HG03139 (cell line): Measurements from ENCODE around the gene TRMT112.
"Not testable (repeated sequence)": the region's sequence is repeated elsewhere in the genome, so short reads cannot be mapped to it uniquely, and the experiment has no call there.

Source experiments
- ATAC-seq: cut with Tn5 transposase; IDR thresholded peaks from one replicate; pipeline ENCODE4 v1.9.1; 2021; ENCODE audit not compliant: unreplicated experiment

The TRMT112 gene

GRCh38 chr11:64331569-64332371, 14.4 kb upstream of the TRMT112 start:
- ATAC-seq: no peak

- no peak for ATAC-seq
Observed at GRCh38 chr11:64330888-64331287, 13.5 kb upstream of the TRMT112 start.

GRCh38 chr11:64327993-64328392, 10.6 kb upstream of the TRMT112 start:
- ATAC-seq: no peak

GRCh38 chr11:64327375-64327774, 10.0 kb upstream of the TRMT112 start:
- ATAC-seq: no peak

- no peak for ATAC-seq
Observed at GRCh38 chr11:64324692-64325469, 7.5 kb upstream of the TRMT112 start.

GRCh38 chr11:64323984-64324383, 6.6 kb upstream of the TRMT112 start:
- ATAC-seq: not testable (repeated sequence)

GRCh38 chr11:64323373-64323772, 6.0 kb upstream of the TRMT112 start:
- ATAC-seq: no peak

- no peak for ATAC-seq
Observed at GRCh38 chr11:64322925-64323260, 5.5 kb upstream of the TRMT112 start.

- no peak for ATAC-seq
Observed at GRCh38 chr11:64321533-64321932, 4.2 kb upstream of the TRMT112 start.

- no peak for ATAC-seq
Observed at GRCh38 chr11:64321026-64321425, 3.7 kb upstream of the TRMT112 start.

GRCh38 chr11:64320556-64320955, 3.2 kb upstream of the TRMT112 start:
- ATAC-seq: no peak

- ATAC-seq: no peak
Observed at GRCh38 chr11:64318766-64319761, 1.7 kb upstream of the TRMT112 start.

- ATAC-seq: peak; percentile 61
Observed at GRCh38 chr11:64317961-64318765, 804 bp upstream of the TRMT112 start, which contains the start of gene PRDX5. PRDX5 (plus strand) TSS chr11:64318121; CDS start chr11:64318216, 95 bp downstream.

- no peak for ATAC-seq
Observed at GRCh38 chr11:64316672-64317324, 561 bp downstream of the TRMT112 start.

- ATAC-seq: not testable (repeated sequence)
Observed at GRCh38 chr11:64315667-64316526, 1.5 kb downstream of the TRMT112 start.

GRCh38 chr11:64314805-64315561, 2.4 kb downstream of the TRMT112 start:
- ATAC-seq: no peak

GRCh38 chr11:64314146-64314804, 3.1 kb downstream of the TRMT112 start:
- ATAC-seq: no peak
